HG03442 (cell line): ENCODE data around the gene RASA4.
"Not testable (repeated sequence)": the region's sequence is repeated elsewhere in the genome, so short reads cannot be mapped to it uniquely, and the experiment has no call there.

Source experiments
- ATAC-seq: cut with Tn5 transposase; IDR thresholded peaks from one replicate; pipeline ENCODE4 v1.9.1; 2021; ENCODE audit warnings: mild to moderate bottlenecking, moderate library complexity; ENCODE audit not compliant: unreplicated experiment

RASA4 gene

DNA sequence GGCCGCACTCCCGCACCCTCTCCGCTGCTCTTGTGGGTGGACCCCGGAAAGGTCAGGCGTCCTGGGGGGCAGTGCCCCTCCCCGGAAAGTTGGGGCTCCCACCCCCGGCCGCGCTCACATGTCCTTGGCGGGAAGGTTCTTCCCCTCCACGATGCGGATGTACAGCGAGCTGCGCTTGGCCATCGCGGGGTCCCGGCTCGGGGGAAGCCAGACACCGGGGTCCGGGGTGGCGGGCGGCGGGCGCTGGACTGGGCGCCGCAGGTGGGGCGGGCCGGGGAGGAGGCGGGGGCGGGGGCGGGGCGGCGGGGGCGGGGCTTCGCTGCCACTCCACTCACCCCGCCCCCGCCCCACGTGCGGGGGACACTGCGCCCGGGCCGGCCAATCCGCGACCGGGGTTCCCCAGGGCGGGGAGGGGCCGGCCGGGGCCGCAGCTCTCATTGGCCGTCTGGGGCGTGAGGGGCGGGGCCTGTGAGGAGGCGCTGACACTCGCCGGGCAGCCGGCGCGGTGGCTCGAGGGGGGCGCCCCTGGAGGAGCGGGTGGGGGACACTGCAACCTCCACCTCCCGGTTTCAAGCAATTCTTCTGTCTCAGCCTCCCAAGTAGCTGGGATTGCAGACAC, at the start of gene RASA4:
RASA4 (minus strand) TSS at position 250 of the 619 bp plus-strand sequence; CDS start at position 183, 67 bp downstream.
- peak; percentile 59 for ATAC-seq

DNA sequence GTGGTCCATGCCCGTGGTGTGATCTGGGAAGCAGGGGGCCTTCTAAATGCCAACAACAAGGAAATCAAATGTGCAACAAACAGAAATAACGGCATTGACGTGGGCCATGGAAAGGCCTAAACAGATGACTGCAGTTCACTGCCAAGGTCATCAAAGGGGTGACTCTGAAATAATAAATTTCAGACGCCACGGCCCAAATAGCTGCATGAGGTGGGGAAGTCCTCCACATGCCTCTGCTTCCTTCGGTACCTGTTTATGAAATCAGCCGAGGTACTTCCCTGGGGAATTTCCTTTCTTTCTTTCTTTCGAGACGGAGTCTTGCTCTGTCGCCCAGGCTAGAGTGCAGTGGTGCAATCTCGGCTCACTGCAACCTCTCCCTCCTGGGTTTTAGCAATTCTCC, 48.2 kb upstream of the RASA4 start:
- not testable (repeated sequence) for ATAC-seq

DNA sequence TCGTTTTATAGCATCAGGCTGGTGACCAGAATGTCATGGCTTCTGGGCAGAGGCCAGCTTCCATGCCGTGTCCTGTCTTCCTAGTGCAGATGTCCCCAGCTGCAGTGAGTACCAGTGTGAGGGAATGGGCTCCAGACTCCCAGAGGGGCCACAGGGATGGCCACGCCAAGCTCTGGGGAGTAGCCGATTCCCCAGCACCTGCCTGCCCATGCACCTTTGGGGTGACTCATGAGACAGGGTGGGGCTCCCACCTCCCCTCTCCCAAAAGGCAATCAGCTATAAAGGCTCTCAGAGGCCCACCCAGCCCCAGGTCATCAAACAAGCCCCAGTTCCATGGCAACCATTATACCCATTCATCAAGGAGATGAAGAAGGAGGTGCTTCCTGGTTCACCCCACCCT, 33.4 kb upstream of the RASA4 start, which contains the start of gene SPDYE2B:
SPDYE2B (plus strand) TSS at position 396 of the 400 bp plus-strand sequence. CDS start 2,030 bp downstream, outside the sequence.
- ATAC-seq: not testable (repeated sequence)

DNA sequence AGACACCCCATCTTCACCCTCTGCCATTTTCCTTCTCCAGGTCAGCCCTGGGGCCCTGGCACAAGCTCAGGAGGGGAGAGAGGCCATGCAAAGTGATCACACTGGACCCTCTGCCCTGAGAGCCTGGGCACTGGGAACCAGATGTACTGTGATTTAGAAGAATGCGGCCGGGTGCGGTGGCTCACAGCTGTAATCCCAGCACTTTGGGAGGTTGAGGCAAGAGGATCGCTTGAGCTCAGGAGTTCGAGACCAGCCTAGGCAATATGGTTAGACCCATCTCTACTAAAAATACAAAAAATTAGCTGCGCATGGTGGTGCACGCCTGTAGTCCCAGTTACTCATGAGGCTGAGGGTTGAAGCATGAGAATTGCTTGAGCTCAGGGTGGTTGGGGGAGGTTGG, 31.3 kb upstream of the RASA4 start:
- ATAC-seq: not testable (repeated sequence)

DNA sequence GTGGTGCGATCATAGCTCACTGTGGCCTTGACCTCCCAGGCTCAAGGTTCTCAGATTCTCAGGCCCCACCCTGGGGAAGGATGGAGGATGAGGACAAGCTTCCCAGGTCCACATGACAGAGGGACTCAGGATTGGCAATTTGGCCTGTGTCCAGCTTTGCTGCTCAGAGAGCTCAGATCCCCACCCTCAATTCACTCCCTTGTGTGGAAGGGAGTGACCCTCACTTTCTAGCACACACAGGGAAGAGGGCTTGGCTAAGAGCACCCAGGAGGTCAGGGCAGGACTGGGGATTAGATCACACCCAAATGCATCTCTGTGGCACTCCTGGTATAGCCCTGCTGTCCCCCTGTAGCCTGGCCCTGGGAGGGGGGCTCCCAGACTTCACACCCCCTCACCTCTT, 26.8 kb upstream of the RASA4 start:
- not testable (repeated sequence) for ATAC-seq

DNA sequence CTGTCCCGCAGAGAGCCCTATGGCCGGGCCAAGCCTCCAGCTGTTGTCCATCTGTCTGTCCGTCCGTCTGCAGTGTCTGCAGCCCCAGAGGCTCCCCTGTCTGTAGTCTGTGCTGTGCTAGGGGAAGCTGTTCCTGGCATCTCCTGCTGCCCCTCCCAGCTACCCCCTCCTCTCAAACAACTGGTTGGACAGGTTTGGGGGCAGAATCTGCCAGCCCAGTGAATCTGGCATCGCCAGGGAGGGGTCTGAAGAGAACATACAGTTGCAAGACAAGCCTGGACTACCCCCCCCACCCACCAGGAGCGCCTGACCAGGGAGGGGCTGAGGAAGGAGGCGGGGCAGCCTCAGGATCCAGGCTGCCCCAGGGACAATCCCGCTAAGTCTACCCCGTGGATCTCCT, 26.1 kb upstream of the RASA4 start, which contains the start of gene UPK3BL1:
UPK3BL1 (minus strand) TSS at position 101 of the 400 bp plus-strand sequence; CDS start at position 51, 50 bp downstream.
- not testable (repeated sequence) for ATAC-seq

DNA sequence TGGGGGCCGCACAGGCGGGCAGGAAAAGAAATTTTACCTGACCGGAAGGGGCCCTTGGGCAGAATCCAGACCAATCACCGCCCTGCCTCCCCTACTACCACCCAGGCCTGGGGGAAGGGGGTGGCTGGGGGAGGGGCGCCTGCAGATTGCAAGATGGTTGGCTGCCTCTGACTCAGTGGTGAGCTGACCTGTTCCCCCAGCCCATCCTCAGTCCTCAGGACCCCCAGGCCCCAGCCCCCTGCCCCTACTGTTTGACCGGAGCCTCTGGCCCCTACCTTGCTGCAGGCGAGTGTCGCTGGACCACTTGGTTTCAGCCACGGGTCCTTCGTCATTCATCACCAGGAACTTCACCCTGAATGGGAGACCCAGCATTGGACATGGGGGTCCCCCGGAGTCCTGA, 22.3 kb upstream of the RASA4 start:
- ATAC-seq: not testable (repeated sequence)

DNA sequence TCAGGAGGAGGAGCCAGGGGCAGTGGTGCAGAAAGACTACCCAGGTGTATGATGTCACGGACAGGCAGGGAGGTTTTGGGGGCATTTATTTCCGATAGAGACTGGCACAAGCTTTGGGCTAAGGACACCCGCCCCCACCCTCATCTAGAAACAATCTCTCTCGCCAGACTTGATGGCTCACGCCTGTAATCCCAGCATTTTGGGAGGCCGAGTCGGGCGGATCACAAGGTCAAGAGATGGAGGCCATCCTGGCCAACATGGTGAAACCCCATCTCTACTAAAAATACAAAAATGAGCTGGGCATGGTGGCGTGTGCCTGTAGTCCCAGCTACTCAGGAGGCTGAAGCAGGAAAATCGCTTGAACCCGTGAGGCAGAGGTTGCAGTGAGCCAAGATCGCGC, 20.4 kb upstream of the RASA4 start:
- ATAC-seq: not testable (repeated sequence)

DNA sequence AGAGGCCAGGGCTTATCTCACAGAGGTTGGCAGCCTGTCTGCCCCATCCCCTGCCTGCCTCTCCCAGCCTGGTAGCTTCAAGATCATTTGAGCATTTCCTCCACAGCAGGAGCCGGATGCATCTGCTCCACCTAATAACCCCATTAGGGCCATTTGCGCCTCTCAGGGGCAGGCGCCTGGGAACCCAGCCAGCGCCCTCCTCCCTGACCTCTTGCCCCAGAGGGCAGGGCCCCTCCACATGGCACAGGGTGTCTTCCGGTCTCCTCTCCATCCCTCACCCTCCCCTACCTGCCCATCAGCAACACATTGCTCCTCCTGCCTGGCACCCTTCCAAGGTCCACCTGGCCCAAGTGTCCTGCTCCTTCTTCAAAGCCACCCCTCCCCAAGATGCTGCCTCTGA, 18.8 kb upstream of the RASA4 start:
- not testable (repeated sequence) for ATAC-seq

DNA sequence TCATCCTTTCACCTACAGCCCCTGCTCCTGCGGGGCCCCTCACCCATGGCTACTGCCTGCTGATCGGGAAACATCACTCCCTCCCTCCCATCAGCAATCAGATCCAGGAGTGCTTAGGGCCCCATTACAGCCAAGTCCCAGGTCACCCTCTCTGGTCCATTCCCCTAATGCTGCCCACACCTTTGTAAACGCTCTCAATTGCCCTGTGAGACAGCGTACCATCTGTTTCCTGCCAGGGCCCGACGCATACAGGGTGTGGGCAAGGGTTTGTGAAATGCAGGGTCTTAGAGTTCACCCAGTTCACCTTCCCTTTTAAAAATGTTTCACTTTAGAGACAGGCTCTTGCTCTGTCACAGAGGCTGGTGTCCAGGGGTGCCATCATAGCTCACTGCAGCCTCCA, 17.7 kb upstream of the RASA4 start:
- not testable (repeated sequence) for ATAC-seq

DNA sequence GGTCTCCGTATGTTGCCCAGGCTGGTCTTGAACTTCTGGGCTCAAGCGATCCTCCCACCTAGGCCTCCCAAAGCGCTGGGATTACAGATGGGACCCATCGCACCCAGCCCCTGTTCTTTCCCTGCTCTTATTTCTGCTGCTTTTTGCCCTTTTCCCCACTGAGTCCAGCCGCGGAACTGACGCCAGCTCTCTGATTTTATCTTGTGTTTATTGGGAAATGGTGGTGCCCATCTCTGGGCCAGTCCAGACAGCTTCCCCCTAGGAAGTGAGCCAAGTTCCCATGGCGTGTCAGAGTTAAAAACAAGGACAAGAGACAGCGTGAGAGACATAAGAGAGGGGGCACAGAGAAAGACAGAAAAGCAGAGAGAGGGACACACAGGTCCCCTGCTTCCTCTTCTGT, 14.1 kb upstream of the RASA4 start:
- not testable (repeated sequence) for ATAC-seq

DNA sequence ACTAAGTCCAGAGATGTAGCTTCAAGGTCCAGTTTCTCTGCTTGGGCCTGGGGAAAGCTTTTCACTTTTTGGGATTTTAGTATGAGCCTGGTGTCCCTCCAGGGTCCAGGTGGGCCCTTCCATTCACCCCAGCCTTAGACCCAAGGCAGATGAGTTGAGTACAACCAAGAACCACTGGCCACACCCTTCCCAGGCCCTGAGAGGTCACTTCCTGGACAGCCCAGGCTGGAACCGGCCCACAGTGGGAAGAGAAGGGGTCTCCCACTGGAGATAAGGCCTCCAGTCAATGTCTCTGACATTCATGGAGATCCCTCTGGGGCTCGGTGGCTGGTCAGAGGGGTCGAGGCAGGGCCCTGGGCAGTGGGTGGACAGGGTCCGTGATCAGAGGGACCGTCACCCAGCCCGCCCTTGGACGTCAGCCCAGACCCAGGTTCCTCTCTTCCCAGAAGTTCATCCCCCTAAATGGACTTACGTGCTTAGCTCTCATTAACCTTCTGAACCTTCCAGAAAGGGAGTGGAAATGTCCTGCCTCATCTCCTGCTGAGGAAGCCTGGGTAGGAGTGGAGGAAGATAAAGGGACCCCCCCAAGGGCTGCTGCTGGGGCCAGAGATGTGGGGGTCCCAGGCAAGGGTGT, 10.8 kb upstream of the RASA4 start:
- ATAC-seq: not testable (repeated sequence)

DNA sequence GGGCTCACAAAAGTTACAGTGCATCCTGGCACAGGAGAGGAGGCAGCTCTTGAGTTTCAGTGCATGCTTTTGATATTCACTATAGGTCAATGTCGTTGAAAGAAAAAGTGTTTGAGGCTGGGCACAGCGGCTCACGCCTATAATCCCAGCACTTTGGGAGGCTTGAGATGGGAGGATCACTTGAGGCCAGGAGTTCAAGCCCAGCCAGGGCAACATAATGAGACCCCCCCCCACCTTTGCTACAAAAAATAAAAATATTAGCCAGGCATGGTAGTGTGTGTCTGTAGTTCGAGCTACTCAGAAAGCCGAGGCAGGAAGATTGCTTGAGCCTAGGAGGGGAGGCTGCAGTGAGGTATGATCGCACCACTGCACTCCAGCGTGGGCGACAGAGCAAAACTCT, 1.6 kb upstream of the RASA4 start:
- not testable (repeated sequence) for ATAC-seq

DNA sequence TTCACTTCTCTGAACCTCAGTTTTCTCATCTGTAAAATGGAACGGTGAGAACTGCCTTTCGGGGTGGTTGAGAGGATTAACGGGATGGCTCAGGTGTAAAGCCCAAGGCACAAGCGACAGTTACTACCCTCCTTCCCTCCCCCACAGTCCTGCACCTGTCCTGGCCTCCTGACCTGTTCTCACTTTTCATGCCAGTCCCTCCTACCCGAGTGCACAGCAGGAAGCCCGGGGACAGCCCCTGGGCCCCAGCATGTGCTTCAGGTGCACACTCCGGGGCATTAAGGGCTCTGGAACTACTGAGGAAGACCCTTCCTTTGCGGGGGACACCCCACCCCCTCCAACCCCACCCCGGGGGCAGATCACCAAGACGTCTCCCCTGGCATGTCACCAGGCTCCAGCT, 626 bp downstream of the RASA4 start:
- ATAC-seq: not testable (repeated sequence)

DNA sequence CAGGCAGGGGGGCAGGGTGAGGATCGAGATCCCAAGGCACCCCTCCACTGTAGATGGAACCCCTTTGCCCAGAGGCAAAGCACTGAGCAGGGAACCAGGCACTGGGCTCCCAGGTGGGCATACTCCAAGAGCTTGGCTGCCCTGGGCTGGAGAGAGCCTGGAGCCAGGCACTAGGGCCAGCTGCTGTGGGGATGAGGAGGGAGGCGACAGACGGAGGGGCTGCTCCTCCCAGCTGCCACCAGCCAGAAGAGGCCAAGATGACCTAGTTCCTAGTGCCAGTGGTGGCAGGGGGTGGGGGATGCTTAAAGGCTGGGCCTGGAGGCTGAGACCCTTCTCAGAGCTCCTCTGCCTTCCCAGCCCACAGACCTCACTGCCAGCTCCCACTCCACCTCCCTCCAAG, 1.7 kb downstream of the RASA4 start:
- ATAC-seq: not testable (repeated sequence)

DNA sequence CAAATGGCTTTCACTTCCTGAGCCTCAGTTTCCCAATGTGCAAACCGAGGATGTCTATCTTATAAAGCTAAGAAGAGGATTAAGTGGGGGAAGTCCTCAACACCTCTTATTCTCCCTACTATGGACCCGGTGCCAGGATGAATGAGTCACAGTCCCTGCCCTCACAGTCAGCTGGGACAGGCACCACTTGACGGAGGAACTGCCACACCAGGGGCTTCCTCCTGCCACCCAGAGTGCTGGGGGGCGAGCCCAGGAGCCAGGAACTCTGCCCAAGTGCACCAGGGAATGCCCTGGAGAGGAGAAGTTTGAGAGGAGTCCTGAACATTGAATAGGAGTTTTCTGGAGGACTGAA, 2.2 kb downstream of the RASA4 start:
- peak; percentile 21 for ATAC-seq

DNA sequence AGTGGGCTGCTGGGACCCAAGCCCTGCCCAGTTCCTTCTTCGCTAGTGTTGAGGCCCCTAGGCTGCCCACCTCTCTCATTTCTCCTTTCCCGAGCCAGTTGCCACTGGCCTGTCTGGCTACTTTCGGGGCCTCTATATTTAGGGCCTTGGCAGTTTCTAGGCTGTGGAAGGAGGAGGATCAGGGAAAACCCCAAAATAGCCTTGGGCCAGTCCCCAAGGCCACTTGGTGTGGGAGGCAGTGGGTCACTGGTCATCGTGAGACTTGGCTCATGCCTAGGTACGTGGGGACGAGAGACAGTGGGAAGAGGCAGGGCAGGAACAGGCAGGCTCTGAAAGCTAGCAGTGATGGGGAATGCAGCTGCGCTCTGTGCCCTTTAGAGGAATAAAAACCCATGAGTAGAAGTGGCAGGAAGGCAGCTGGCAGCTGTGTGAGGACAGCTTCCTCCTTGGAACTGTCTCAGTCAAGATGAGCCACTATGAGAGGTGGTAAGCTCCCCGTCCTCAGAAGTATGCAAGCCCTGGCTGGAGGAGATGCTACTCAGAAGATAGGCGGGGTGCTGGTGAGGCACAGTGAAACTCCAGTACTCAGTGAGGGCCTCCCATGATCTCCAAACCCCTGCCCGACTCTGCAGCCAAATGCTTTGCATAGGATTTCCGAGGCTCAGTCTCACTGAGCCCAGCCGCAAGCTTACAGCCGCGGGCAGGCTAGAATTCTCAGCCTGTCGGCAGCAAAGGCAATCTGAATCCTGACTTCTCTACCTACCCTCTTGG, 2.8 kb downstream of the RASA4 start:
- peak; percentile 68 for ATAC-seq

DNA sequence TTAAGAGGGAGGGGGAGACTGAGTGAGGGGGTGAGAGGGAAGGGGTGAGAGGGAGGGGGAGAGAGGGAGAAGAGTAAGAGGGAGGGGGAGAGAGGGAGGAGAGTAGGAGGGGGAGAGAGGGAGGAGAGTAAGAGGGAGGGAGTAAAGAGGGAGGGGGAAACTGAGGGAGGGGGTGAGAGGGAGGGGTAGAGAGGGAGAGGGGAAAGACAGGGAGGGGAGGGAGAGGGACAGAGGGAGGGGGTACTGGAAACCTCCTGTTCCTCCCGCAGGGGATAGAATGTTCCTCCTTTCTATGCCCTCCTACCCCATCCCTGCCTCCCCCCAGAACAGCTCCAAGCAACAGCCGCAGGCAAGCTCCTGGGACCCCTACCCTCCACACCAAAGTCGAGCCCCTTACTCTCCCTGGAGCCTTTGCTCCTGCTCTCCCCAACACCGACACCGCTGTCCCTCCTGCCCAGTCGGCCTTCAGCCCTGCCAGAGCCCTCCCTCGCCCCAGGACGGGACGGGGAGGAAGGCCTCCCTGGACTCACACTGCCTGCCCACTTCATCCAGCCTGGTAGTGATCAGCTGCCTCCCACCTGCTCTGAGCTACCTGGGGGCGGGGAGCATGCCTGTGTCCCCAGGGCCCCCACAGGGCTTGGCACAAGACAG, 4.8 kb downstream of the RASA4 start:
- not testable (repeated sequence) for ATAC-seq

DNA sequence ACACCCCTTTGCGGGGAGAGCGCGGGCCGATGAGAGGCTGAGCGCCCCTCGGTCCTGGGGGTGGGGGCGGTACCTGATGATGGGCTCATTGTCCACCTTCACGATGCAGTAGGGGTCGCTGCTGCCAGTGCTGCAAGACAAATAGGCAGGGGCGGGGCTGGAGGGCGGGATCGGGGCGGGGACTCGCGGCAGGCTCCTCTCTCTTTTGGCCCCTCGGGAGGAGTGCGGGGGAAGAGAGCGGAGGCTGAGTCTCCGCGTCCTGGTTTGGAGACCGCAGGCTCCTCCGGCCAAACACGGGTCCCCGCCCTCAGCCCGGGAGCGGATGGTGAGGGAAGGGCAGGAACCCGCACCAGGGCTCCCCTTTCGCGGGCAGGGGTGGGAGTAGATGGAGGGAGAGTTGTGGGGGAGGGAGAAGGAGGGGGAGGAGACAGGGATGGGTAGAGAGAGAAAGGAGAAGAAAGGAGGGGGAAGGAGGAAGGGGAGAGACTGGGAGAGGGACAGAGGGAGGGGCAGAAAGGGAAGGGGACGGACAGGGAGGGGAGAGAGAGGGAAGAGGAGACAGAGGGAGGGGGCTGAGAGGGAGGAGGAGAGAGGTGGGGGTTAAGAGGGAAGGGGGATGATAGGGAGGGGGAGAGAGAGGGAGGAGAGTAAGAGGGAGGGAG, 5.4 kb downstream of the RASA4 start:
- peak; percentile 35 for ATAC-seq

DNA sequence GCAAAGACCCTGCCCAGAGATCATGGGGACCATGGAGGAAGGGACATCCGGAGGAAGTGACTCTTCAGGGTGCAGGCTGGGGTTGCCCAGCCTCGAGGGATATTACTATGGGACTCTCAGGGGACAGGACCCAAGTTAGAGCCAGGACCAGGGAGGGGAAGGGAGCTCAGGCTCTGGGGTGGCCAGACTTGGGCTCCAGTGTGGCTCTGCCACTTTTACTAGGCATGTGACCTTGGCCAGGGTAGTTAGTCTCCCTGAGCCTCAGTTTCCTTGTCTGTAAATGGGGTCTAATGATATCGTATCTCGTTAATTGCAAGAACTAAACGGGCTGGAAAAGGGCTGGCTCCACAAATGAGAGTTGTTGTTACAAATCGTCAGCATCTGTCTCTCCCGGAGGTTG, 6.1 kb downstream of the RASA4 start:
- not testable (repeated sequence) for ATAC-seq

DNA sequence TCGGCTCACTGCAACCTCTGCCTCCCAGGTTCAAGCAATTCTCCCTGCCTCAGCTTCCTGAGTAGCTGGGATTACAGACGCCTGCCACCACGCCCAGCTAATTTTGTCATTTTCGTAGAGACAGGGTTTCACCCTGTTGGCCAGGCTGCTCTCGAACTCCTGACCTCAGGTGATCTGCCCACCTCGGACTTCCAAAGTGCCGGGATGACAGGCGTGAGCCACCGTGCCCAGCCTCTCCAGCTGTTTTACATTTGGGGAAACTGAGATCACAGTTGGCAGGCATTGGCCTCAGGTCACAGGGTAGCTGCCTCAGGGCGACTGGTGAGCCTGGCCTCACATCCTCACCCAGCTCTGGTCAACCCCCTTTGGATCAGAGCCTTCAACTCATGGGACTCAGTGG, 6.8 kb downstream of the RASA4 start:
- not testable (repeated sequence) for ATAC-seq
